ENCODE results near the gene FBXO3.
"Not testable (repeated sequence)": the region's sequence is repeated elsewhere in the genome, so short reads cannot be mapped to it uniquely, and the experiment has no call there.

Gene FBXO3

GRCh38 chr11:33772300-33772699 lies 2.0 kb downstream of the FBXO3 start:
- DNase-seq (ENCODE audit: low spot score) = no peak

DNA sequence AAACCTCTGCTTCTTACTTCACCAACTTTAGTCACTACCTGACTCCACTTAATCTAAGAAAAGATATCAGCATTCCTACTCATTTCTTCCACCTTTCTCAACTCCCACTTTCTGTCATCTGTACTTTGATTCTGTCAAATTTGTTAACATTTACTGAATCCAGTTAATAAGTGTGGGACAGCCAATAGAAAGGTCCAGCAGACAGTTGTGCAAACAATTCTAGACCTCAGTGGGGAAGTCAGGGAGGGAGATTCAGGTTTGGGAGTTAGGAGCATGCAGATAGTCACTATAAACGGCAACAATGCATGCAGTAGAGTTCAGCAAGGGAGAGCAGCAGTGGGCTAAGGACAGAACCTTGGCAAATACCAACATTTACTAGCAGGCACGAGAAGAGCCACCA lies 4.1 kb downstream of the FBXO3 start:
- DNase-seq (ENCODE audit: low spot score) = no peak

DNA sequence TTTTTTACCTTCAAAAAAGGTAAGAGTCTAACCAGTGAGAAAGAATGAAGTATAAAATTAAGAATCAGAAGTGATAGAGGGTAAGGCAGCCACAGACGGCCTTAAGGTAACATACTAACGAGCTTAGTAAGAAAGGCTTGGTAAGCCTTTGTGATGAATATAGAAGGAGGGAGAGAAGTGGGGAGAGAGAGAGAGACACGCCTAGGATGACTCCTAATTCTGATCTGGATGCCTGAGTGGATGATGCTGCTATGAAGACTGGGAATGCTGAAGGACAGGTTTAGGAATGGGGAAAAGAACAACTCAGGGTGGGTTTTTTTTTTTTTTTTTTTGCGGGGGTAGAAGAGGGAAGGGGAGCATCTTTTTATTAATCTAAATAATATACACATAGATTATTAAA lies 4.8 kb downstream of the FBXO3 start:
- DNase-seq (ENCODE audit: low spot score) = no peak

- no peak for DNase-seq (ENCODE audit: low spot score)
Observed at GRCh38 chr11:33767624-33768023, 6.7 kb downstream of the FBXO3 start.

- no peak for DNase-seq (ENCODE audit: low spot score)
Observed at GRCh38 chr11:33766085-33766484, 8.2 kb downstream of the FBXO3 start.

DNA sequence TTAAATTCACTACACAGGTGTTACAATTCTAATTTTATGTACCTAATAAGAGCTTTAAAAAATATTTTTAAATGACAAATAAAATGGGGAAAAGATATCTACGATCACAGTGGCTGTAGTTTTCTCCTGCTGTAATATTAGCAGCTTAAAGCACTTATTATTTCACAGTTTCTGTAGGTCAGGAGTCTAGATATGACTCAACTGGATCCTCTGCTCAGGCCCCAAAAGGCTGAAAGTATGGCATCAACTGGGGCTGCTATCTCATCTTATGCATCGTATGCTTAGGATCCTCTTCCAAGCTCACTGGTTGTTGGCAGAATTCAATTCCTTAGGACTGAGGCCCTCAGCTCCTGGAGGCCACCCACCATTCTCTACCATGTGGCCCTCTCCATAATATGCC lies 12.8 kb downstream of the FBXO3 start:
- DNase-seq (ENCODE audit: low spot score) = no peak

- no peak for DNase-seq (ENCODE audit: low spot score)
Observed at GRCh38 chr11:33753304-33753967, 20.9 kb downstream of the FBXO3 start.

- DNase-seq (ENCODE audit: low spot score) = no peak
Observed at GRCh38 chr11:33751878-33752277, 22.4 kb downstream of the FBXO3 start.

DNA sequence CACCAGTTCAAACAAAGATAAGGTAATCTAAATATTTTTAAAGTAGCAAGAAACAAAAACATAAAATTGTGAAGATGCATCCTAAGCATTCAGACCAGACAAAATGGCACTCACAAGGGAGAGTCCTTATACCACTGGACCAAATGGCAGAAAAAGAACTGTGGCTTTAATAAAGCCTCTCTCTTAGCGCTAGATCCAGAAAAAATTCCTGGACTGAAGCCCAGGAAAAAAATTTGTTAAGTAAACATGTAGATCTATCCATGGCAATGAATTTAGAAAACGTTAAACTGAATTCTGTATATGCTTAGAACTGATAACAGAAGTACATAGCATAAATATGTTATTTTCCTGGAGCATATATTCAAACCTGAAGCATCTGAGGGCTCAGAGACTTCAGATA lies 26.3 kb downstream of the FBXO3 start:
- DNase-seq (ENCODE audit: low spot score) = no peak

- no peak for DNase-seq (ENCODE audit: low spot score)
Observed at GRCh38 chr11:33743291-33743690, 31.0 kb downstream of the FBXO3 start.

GRCh38 chr11:33742249-33742851 lies 32.0 kb downstream of the FBXO3 start:
- DNase-seq (ENCODE audit: low spot score) = peak; percentile 41

- no peak for DNase-seq (ENCODE audit: low spot score)
Observed at GRCh38 chr11:33741806-33742205, 32.5 kb downstream of the FBXO3 start.

- no peak for DNase-seq (ENCODE audit: low spot score)
Observed at GRCh38 chr11:33737362-33737821, 36.9 kb downstream of the FBXO3 start.

DNA sequence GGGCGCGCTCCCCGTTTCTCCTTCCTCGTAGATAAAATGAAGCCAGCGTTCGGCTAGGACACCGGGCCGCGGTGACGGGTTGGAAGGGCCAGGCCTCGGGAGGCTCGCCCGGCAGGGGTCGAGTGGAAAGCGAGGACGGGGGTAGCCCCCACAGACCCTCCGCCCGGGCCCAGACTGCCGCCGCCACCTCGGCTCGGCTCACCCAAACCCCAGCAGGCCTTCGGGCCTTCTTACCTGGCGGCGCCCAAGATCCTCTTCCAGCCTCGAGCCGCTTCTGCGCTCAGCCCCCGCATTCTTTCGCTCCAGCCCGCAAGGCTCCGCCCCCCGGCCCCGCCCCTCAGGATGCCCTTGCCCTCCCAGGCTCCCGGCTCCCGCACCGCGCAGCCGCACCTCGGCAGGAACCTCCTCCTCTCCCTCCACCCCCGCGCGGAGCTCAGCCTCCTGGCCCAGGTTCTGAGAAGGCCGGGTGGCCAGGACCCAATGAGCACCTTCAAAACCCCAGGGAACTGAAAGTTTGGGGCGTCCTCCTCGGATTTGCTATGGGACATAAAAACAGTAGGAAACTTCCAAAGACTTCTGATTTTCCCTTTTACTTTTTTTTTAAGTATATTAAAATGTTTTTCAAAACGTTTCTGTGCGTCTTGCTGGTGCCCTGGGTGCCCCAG lies 38.0 kb downstream of the FBXO3 start, which contains the start of gene CD59:
Gene CD59 (minus strand): TSS at position 276 of the 665 bp plus-strand sequence. CDS start 13,978 bp downstream, outside the sequence.
- peak; percentile 90 for DNase-seq (ENCODE audit: low spot score)

DNA sequence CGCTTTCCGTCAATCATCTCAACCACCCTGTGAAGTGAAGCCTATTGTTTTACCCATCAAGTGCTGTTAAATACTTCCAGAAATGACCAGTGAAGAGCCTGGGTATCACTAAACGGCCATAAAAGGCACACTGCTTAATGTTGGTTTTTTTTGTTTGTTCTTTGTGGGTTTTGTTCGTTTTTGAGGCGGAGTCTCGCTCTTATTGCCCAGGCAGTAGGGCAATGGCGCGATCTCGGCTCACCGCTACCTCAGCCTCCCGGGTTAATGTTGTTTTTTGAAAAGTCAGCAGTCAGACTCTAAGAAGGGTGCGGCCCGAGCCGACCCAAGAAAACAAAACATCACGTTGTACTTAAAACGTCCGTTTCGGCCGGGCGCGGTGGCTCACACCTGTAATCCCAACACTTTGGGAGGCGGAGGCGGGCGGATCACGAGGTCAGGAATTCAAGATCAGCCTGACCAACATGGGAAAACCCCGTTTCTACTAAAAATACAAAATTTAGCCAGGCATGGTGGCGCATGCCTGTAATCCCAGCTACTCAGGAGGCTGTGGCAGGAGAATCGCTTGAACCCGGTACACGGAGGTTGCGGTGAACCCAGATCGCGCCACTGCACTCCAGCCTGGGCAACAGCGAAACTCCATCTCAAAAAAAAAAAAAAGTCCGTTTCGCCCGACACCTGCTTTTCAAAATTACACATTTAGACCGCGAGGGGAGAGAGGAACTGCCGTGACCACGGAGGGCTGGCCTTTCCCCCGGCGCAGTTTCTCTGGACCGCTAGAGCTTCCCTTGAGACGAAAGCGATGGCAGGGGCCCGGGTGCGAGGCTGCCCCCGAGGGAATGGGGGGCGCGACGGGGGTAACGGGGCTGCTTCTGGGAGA lies 38.8 kb downstream of the FBXO3 start:
- DNase-seq (ENCODE audit: low spot score) = peak; percentile 50

DNA sequence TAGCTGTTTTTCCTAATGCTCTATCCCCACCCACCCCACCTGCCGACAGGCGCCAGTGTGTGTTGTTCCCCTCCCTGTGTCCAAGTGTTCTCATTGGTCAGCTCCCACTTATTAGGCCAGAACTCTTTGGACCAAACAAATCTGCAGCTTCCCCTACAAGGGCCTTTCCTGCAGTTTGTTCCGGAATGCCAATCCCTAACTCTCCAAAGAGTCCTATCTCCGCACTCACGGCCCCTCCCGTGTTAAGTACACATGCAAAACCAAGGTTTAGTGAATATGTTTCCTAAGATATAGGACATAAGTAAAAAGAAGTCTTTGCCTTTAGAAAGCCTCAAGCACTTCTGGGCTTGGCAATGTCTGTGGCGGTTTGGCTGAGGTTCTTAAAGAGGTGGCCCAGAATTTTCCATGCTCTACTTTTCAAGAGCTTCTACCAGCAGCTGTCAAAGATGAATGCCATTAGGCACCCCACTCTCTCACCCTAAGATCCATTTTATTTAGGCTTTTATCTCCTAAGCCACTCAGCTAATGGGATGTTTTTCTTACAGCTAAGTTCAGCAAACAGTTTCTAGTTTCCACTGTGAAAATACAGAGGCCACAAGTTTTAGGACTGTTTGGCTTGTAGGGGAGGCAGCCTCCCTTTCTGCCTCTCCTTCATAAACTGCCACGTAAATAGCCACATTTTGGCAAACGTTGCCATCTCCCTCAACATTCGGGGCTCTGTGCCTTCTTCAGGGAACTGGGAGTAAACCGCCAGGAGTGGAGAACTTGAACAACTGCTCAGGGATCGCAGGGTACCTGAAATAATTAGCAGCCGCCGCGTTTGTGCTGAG lies 39.7 kb downstream of the FBXO3 start:
- DNase-seq (ENCODE audit: low spot score) = no peak

DNA sequence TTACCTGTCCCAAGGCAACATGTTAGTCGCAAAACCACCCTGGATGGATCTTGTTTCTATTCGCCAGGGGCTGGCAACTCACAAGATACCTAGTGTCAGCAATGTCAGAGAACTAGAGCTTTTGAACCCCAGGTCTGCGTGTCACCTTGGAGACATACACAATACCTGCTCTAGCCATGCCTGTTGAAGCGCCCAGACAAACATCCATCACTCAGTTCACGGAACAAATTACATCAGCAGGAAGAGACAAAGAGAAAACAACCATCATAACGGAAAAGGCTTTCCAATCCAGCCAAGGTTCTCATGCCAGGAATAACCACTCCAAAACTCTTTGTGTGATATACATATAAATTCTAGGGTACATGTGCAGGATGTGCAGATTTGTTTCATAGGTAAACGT lies 40.3 kb downstream of the FBXO3 start:
- DNase-seq (ENCODE audit: low spot score) = no peak

DNA sequence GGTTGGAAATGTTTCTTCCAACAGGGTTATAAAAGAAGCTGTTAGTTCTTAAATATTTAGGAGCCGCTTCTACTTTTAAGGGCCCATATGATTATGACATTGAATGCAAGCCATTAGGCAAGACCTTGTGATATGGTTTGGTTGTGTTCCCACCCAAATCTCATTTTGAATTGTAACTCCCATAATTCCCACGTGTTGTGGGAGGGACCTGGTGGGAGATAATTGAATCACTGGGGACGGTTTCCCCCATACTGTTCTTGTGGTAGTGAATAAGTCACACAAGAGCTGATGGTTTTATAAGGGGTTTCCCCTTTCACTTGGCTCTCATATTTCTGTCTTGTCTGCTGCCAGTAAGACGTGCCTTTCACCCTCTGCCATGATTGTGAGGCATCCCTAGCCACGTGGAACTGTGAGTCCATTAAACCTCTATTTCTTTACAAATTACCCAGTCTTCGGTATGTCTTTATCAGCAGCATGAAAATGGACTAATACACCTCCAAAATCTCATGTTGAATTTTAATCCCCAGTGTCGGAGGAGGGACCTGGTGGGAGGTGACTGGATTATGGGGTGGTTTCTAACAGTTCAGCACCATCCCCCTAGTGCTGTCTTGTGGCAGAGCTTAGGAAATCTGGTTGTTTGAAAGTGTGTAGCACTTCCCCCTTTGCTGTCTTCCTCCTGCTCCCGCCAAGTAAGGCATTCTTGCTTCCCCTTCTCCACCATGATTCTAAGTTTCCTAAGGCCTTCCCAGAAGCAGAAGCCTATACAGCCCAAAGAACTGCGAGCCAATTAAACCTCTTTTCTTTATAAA lies 42.4 kb downstream of the FBXO3 start:
- DNase-seq (ENCODE audit: low spot score) = no peak

GRCh38 chr11:33730716-33731115 lies 43.6 kb downstream of the FBXO3 start:
- no peak for DNase-seq (ENCODE audit: low spot score)

DNA sequence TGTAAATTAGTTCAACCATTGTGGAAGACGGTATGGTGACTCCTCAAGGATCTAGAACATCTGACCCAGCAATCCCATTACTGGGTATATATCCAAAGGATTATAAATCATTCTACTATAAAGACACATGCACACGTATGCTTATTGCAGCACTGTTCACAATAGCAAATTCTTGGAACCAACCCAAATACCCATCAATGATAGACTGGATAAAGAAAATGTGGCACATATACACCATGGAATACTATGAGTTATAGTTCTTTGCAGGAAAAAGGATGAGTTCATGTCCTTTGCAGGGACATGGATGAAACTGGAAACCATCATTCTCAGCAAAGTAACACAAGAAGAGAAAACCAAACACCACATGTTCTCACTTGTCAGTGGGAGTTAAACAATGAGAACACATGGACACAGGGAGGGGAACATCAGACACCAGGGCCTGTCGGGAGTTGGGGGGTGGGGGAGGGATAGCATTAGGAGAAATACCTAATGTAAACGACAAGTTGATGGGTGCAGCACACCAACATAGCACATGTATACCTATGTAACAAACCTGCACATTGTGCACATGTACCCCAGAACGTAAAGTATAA lies 45.2 kb downstream of the FBXO3 start:
- not testable (repeated sequence) for DNase-seq (ENCODE audit: low spot score)
